Germinal center (tissue), 1 donor: ENCODE measurements around the gene APH1A.
"Not testable (repeated sequence)": the region's sequence is repeated elsewhere in the genome, so short reads cannot be mapped to it uniquely, and the experiment has no call there.

ENCODE experiments used
- DNase-seq: peaks from one replicate; pipeline ENCODE4 v3.0.0; 2012; ENCODE audit warnings: mixed read lengths, low spot score

APH1A gene

GRCh38 chr1:150268705-150269403 is at the start of gene APH1A:
APH1A (minus strand) TSS chr1:150269016; CDS start chr1:150268810, 206 bp downstream.
- peak; percentile 97 for DNase-seq

GRCh38 chr1:150314691-150315090 is 45.9 kb upstream of the APH1A start:
- DNase-seq: not testable (repeated sequence)

- no peak for DNase-seq
Observed at GRCh38 chr1:150311762-150312161, 42.9 kb upstream of the APH1A start.

GRCh38 chr1:150309758-150310508 is 41.1 kb upstream of the APH1A start:
- no peak for DNase-seq

- not testable (repeated sequence) for DNase-seq
Observed at GRCh38 chr1:150308585-150308984, 39.8 kb upstream of the APH1A start.

- no peak for DNase-seq
Observed at GRCh38 chr1:150302902-150303301, 34.1 kb upstream of the APH1A start.

- DNase-seq: no peak
Observed at GRCh38 chr1:150302338-150302737, 33.5 kb upstream of the APH1A start.

GRCh38 chr1:150299716-150300115 is 30.9 kb upstream of the APH1A start:
- DNase-seq: no peak

- DNase-seq: no peak
Observed at GRCh38 chr1:150295476-150295875, 26.7 kb upstream of the APH1A start.

- peak; percentile 79 for DNase-seq
Observed at GRCh38 chr1:150293433-150294253, 24.8 kb upstream of the APH1A start, which contains the start of gene MRPS21. MRPS21 (plus strand) TSS chr1:150293861; CDS start chr1:150294367, 506 bp downstream.

GRCh38 chr1:150288822-150289221 is 20.0 kb upstream of the APH1A start:
- no peak for DNase-seq

- no peak for DNase-seq
Observed at GRCh38 chr1:150288382-150288781, 19.6 kb upstream of the APH1A start.

- DNase-seq: no peak
Observed at GRCh38 chr1:150283260-150283659, 14.4 kb upstream of the APH1A start.

- DNase-seq: no peak
Observed at GRCh38 chr1:150282558-150282958, 13.7 kb upstream of the APH1A start.

- DNase-seq: peak; percentile 69
Observed at GRCh38 chr1:150281758-150282557, 13.1 kb upstream of the APH1A start, which contains the start of gene CIART. CIART (plus strand) TSS chr1:150282554; CDS start chr1:150283268, 714 bp downstream.

GRCh38 chr1:150281221-150281757 is 12.5 kb upstream of the APH1A start:
- DNase-seq: peak; percentile 53

- no peak for DNase-seq
Observed at GRCh38 chr1:150280138-150280707, 11.4 kb upstream of the APH1A start.

GRCh38 chr1:150273311-150273710 is 4.5 kb upstream of the APH1A start:
- no peak for DNase-seq

GRCh38 chr1:150271291-150271959 is 2.6 kb upstream of the APH1A start:
- no peak for DNase-seq

- DNase-seq: no peak
Observed at GRCh38 chr1:150269451-150269850, 635 bp upstream of the APH1A start.
